ENCODE results near the gene TTLL1. TPM values are rescaled to one million over a fixed set of nuclear protein-coding genes. Genes with fewer than 3 reads are reported as not detected.
A peak's percentile ranks its signal among the peaks of the same experiment; 100 is the strongest.
"Not testable (repeated sequence)": the region's sequence is repeated elsewhere in the genome, so short reads cannot be mapped to it uniquely, and the experiment has no call there.

Gene TTLL1
- total and polyA plus RNA-seq, 2 experiments from 2014 or later = 5.5 to 6.8 TPM

DNA sequence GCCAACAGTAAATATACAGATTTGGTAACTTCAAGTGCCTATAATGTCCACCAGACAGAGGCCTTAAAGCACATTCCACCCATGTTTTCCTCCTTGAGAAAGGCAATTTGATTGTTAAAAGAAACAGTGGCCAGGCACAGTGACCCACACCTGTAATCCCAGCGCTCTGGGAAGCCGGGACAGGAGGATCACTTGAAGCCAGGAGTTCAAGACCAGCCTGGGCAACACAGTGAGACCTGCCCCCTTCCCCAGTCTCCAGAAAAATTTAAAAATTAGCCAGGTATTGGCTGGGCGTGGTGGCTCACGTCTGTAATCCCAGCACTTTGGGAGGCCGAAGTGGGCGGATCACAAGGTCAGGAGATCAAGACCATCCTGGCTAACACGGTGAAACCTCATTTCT, 93.5 kb downstream of the TTLL1 start:
- not testable (repeated sequence) for H3K36me3 ChIP-seq (ENCODE audit: insufficient read depth); H3K27ac Mint-ChIP-seq; H3K27ac ChIP-seq (ENCODE audit: low read depth); H3K4me3 ChIP-seq; H3K27me3 Mint-ChIP-seq (ENCODE audit: insufficient read depth, low read depth, poor library complexity); DNase-seq (ENCODE audit: low spot score); H3F3A ChIP-seq (replicated peaks; ENCODE audit: low read depth); H3K4me3 Mint-ChIP-seq; H3K27me3 ChIP-seq (ENCODE audit: insufficient read depth); H2AFZ ChIP-seq; ATAC-seq; H3K4me2 ChIP-seq; H3K9me2 ChIP-seq (ENCODE audit: insufficient read depth)
- H3K79me2 ChIP-seq (replicated peaks; ENCODE audit: insufficient read depth) = peaks cover 100% of the 10 kb centered on the region
- H4K20me1 ChIP-seq (replicated peaks; ENCODE audit: insufficient read depth) = peaks cover 64% of the 10 kb centered on the region
- peaks cover 36% of the 10 kb centered on the region for H3K4me1 ChIP-seq (ENCODE audit: insufficient read depth)
- Mint-ChIP-seq H3K4me1 (peaks cover 34% of the 10 kb centered on the region), H3K36me3 (ENCODE audit: low read depth) (peaks cover 20% of the 10 kb centered on the region), H3K9me3 (peaks cover 14% of the 10 kb centered on the region)

DNA sequence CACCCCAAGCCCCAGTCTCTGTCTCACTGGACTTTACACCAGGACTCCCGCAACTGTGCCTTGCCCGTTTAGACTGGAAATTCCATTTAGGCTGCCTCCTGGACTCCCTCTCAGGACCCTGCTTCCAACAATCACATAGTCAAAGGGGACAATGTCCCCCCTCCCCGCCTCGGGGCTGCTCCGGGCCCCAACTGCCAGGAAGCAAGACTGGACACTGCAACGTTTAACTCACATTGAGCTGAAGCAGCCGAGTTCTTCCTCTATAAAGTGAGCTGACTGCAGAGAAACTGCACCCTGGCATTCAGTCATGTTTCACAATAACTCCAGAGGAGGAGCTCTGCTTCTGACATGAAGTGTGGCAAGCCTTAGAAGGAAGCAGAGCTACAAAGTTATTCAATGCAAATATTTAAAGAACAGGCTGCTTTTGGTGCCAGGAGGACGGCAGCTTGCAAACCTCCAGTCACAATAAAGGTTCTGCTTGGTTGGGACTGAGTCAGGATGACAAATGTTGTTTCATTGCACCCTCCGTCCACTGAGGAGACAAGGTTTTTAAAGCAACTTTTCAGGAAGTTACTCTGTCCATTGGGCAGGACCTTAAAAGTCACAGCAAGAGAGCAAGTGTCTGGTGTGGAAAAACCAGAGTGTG, 94.2 kb downstream of the TTLL1 start:
- H3K9me3 Mint-ChIP-seq = peaks cover 14% of the 10 kb centered on the region
- Histone ChIP-seq H2AFZ (no peak overlapping the region), H3K4me2 (no peak overlapping the region), H4K20me1 (replicated peaks; ENCODE audit: insufficient read depth) (peaks cover 64% of the 10 kb centered on the region), H3K27ac (ENCODE audit: low read depth) (0 out of 2 replicates have a peak overlapping the region, but pooled peaks have one; percentile 50), H3F3A (replicated peaks; ENCODE audit: low read depth) (peaks cover 6% of the 10 kb centered on the region; the same call in 1 of the 2 replicates), H3K9me2 (ENCODE audit: insufficient read depth) (0 out of 2 replicates have a peak, but pooled peaks cover 3% of the 10 kb centered on the region), H3K4me1 (ENCODE audit: insufficient read depth) (peaks cover 35% of the 10 kb centered on the region), H3K27me3 (ENCODE audit: insufficient read depth) (no peaks in the 10 kb centered on the region), H3K36me3 (ENCODE audit: insufficient read depth) (no peaks in the 10 kb centered on the region), H3K4me3 (no peak overlapping the region), H3K79me2 (replicated peaks; ENCODE audit: insufficient read depth) (peaks cover 100% of the 10 kb centered on the region)
- peaks cover 34% of the 10 kb centered on the region for H3K4me1 Mint-ChIP-seq
- H3K27me3 Mint-ChIP-seq (ENCODE audit: insufficient read depth, low read depth, poor library complexity) = peaks cover 4% of the 10 kb centered on the region
- ATAC-seq (no peak), DNase-seq (ENCODE audit: low spot score) (no peak)
- TF ChIP-seq JUNB (IDR thresholded peaks at IDR 0.05; ENCODE audit: unreplicated experiment) (no peak), EZH2phosphoT487 (IDR thresholded peaks at IDR 0.05; ENCODE audit: unreplicated experiment) (no peak), POLR2AphosphoS5 (IDR thresholded peaks at IDR 0.05; ENCODE audit: low read depth) (no peak), ZNF114 (CRISPR knock-in tag; IDR thresholded peaks at IDR 0.05) (no peak), CREB1 (CRISPR knock-in tag; IDR thresholded peaks at IDR 0.05; ENCODE audit: low read depth) (no peak), ZNF331 (CRISPR knock-in tag; IDR thresholded peaks at IDR 0.05; ENCODE audit: low read depth) (no peak), NANOG (IDR thresholded peaks at IDR 0.05; ENCODE audit: borderline replicate concordance) (no peak)
- TF ChIP-seq, protein P1, sequence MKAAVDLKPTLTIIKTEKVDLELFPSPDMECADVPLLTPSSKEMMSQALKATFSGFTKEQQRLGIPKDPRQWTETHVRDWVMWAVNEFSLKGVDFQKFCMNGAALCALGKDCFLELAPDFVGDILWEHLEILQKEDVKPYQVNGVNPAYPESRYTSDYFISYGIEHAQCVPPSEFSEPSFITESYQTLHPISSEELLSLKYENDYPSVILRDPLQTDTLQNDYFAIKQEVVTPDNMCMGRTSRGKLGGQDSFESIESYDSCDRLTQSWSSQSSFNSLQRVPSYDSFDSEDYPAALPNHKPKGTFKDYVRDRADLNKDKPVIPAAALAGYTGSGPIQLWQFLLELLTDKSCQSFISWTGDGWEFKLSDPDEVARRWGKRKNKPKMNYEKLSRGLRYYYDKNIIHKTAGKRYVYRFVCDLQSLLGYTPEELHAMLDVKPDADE (IDR thresholded peaks at IDR 0.05) = no peak
- TF ChIP-seq, protein P2, sequence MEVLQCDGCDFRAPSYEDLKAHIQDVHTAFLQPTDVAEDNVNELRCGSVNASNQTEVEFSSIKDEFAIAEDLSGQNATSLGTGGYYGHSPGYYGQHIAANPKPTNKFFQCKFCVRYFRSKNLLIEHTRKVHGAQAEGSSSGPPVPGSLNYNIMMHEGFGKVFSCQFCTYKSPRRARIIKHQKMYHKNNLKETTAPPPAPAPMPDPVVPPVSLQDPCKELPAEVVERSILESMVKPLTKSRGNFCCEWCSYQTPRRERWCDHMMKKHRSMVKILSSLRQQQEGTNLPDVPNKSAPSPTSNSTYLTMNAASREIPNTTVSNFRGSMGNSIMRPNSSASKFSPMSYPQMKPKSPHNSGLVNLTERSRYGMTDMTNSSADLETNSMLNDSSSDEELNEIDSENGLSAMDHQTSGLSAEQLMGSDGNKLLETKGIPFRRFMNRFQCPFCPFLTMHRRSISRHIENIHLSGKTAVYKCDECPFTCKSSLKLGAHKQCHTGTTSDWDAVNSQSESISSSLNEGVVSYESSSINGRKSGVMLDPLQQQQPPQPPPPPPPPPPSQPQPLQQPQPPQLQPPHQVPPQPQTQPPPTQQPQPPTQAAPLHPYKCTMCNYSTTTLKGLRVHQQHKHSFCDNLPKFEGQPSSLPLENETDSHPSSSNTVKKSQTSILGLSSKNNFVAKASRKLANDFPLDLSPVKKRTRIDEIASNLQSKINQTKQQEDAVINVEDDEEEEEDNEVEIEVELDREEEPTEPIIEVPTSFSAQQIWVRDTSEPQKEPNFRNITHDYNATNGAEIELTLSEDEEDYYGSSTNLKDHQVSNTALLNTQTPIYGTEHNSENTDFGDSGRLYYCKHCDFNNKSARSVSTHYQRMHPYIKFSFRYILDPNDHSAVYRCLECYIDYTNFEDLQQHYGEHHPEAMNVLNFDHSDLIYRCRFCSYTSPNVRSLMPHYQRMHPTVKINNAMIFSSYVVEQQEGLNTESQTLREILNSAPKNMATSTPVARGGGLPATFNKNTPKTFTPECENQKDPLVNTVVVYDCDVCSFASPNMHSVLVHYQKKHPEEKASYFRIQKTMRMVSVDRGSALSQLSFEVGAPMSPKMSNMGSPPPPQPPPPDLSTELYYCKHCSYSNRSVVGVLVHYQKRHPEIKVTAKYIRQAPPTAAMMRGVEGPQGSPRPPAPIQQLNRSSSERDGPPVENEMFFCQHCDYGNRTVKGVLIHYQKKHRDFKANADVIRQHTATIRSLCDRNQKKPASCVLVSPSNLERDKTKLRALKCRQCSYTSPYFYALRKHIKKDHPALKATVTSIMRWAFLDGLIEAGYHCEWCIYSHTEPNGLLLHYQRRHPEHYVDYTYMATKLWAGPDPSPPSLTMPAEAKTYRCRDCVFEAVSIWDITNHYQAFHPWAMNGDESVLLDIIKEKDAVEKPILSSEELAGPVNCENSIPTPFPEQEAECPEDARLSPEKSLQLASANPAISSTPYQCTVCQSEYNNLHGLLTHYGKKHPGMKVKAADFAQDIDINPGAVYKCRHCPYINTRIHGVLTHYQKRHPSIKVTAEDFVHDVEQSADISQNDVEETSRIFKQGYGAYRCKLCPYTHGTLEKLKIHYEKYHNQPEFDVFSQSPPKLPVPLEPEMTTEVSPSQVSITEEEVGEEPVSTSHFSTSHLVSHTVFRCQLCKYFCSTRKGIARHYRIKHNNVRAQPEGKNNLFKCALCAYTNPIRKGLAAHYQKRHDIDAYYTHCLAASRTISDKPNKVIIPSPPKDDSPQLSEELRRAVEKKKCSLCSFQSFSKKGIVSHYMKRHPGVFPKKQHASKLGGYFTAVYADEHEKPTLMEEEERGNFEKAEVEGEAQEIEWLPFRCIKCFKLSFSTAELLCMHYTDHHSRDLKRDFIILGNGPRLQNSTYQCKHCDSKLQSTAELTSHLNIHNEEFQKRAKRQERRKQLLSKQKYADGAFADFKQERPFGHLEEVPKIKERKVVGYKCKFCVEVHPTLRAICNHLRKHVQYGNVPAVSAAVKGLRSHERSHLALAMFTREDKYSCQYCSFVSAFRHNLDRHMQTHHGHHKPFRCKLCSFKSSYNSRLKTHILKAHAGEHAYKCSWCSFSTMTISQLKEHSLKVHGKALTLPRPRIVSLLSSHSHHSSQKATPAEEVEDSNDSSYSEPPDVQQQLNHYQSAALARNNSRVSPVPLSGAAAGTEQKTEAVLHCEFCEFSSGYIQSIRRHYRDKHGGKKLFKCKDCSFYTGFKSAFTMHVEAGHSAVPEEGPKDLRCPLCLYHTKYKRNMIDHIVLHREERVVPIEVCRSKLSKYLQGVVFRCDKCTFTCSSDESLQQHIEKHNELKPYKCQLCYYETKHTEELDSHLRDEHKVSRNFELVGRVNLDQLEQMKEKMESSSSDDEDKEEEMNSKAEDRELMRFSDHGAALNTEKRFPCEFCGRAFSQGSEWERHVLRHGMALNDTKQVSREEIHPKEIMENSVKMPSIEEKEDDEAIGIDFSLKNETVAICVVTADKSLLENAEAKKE (CRISPR knock-in tag; IDR thresholded peaks at IDR 0.05) = no peak
- H3K27ac Mint-ChIP-seq = peak overlapping the region; percentile 83
- peaks cover 20% of the 10 kb centered on the region for H3K36me3 Mint-ChIP-seq (ENCODE audit: low read depth)
- H3K4me3 Mint-ChIP-seq = no peak overlapping the region

All from GM23338 (cell line).